HG02970 (cell line): ENCODE data around the gene NRARP.

Experiments
- ATAC-seq: cut with Tn5 transposase; IDR thresholded peaks from one replicate; pipeline ENCODE4 v1.9.1; 2021; ENCODE audit warnings: mild to moderate bottlenecking, moderate library complexity, moderate number of reproducible peaks; ENCODE audit not compliant: unreplicated experiment, low FRiP score

Gene NRARP

GRCh38 chr9:137311986-137312851 lies 10.1 kb upstream of the NRARP start:
- no peak for ATAC-seq

GRCh38 chr9:137311171-137311985 lies 9.3 kb upstream of the NRARP start:
- no peak for ATAC-seq

DNA sequence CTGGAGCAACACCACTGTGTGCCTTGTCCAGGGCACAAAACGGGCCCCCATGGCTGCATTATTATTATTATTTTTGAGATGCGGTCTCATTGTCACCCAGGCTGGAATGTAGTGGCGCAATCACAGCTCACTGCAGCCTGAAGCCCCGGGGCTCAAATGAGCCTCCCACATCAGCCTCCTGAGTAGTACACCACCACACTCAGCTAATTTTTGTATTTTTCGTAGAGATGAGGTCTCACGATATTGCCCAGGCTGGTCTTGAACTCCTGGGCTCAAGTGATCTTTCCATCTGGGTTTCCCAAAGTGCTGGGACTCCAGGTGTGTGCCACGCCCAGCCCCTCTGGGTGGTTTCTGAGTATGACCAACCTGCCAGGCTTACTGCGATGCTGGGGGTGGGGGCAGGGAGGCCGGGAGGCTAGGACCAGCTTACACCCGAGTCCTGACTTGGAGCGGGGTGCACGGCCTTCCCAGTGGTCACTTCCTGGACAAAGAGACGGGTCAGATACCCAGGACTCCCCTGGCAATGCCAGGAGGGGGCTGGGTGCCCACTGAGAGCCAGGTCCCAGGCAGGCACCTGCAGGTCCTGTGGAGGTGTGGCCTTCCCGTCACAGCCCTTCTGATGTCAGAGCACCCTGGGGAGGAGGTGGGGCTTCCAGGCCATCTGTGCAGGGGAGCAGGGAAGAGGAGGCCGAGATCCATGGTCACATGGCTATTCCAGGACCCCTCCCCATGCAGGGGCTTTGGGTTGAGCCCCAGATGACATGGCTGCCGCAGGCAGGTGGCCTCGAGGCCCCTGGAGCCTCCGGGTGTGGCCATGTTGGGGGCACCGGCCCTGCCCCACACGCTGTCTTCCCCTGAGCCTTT lies 8.3 kb upstream of the NRARP start:
- no peak for ATAC-seq

DNA sequence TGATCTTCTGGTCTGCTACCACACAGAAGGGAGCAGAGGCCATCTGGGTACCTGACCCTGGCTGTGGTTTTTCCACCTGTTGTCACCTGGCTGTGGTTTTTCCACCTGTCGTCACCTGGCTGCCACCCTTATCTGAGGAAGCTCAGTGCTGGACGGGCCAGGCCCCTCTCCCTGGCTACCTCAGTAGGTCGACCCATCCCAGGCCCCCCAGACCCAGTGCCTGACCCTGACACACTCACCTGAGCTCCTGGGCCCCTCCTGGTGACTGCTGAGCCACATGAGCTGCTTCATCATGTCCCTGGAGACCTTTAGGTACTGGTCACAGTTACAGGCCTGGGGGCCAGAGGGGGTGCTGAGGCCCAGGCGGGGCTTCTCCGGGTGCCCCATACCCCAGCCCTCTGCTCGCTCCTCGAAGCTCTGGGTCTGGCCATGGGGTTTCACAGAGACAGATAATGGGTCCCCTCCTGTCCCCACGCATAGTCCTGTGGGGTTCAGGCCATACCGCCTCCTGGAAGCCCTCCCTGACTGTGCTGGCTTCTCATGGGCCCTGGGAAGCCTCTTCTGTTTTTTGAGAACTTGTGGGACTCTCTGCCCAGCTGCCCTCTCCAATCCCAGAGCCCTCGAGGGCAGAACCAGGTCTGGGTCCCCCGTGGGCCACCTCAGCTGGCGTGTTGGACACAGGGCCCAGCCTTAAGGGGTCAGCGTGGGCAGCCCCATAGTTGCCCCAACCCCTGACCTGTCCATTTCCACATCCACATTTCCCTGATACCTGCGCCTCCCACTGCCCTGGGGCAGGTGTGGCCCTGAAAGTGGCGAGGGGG lies 7.5 kb upstream of the NRARP start:
- no peak for ATAC-seq

DNA sequence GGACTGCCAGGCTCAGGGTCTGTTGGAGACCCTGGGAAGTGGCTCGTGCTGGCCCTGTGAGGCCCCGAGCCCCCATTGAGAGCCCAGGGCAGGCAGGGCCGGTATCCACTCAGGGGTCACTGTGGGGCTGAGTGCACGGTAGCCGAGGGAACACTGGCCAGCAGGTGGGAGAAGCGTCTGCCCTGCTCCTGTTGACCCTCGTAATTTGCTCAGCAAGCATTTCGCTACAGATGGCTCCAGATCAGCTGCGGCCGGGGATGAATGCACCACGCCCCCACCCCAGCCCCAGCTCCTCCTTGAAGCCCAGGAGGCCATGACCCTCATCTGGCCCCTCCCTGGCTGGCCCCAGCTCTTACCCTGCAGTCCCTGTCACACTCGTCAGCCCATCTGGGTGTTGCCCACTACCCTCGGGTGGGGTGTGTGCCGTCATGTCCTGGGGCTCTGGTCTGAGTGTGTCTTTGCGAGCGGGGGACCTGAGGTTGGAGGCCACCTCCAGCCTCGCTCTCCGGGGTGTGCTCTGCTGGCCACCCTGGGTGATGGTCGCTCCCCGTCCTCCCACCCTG lies 6.1 kb upstream of the NRARP start:
- no peak for ATAC-seq

DNA sequence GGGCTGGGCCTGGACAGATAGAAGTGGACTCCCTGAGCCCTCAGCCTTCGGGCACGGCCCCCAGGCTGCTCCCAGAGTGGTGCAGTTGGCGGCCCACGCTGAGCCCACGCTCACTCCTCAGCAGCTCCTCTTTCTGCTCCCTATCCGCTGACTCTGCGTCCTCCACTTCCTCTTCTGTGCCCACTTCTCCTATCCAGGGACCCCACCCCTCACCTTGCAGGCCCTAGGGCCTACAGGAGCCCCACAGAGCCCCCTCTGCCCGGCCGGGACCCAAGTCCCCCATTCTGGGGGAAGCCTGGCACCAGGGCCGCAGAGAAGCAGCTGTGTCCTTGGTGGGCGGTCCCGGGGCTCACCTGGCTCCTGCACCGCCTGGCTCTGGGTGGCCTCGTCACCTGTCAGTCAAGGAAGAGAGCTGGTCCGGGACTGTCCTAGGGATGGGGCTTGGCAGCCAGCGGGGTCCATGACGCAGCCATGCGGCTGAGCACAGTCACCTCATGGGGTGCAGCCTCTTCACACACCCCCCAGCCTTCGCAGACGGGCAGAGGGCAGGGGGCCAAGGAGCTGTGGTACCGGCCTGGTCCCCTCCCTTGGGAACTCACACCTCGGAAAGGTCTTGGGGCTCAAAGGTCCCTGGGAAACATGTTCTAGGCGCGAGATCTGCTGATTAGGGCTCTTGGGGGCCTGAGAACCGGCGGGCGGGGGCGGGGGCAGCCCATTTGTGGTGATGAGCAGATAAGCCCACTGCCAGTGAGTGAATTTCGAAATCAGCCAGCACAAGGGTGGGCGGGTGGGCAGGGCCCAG lies 5.4 kb upstream of the NRARP start:
- ATAC-seq: no peak

GRCh38 chr9:137306850-137307254 lies 4.8 kb upstream of the NRARP start:
- no peak for ATAC-seq

DNA sequence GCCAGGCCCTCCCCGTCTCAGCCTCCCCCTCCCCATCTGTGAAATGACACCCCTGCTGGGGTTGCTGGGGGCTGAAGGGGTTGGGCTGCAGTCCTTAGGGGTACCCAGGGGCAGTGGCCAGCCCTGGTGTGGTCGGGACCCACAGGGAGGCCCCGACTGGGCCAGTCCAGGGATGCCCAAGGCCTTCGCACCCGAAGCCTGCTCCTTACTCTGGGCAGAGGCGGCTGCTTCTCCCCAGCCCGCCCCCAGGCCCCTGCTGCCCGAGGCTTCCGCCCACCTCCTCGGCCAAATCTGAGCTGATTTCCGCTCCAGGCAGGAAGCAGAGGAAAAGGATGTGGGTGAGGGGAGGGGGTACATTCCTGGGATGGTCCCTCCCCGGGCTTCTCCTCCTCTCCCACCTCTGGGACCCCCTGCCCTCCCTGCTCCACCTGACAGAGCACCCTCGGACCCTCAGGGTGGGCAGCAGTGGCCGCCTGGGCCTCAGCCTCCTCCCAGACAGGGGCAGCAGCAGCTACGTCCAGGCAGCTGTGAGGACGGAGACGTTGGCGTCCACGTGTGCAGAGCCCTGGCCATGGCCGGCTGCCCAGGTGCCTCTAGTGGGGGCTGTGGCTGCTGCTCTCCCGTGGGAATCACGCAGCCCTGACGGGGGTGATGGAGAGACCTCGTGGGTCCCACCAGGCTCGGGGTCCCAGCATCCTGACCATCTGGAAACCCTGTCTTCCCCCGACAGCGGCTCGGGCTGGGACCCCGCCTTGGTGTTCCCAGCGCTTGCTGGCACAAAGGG lies 4.2 kb upstream of the NRARP start:
- ATAC-seq: no peak

GRCh38 chr9:137305798-137306065 lies 3.7 kb upstream of the NRARP start:
- ATAC-seq: no peak

GRCh38 chr9:137305060-137305797 lies 3.2 kb upstream of the NRARP start:
- no peak for ATAC-seq

GRCh38 chr9:137304383-137305059 lies 2.5 kb upstream of the NRARP start:
- no peak for ATAC-seq

- no peak for ATAC-seq
These were observed 1.9 kb upstream of the NRARP start for GRCh38 chr9:137303893-137304382.

DNA sequence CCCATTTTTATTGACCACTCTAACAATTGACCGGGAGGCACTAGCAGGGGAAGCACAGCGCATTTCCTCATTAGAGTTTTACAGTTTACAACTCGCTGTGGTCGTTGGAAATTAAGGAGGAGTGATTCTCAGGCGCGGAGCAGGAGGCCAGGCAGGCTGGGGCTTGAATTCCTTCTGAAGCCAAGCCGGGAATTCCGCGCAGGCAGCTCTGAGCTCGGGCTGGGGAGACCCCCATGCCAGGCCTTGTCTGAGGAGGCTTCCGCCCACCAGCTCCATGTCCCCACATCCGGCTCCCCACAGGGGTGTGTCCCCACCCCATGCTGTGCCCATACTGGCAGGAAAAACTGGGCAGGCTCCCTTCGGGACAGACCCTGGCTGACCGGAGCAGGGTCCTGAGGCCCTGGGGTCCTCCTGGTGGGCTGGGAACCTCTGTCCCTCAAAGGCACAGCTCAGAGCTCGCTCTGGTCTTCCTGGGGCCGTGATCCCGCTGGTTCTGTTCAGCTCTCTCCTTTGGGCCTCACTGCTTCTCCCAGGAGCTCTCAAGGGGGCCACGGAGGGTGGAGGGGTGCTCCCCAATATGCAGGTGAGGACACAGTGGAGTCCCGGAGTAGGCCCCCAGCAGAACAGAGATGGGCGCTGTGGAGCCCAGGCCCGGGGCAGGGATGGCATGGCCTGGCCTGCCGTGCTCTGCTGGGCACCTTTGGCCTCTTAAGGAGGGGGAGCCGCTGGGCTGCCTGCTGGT lies 1.3 kb upstream of the NRARP start:
- no peak for ATAC-seq

DNA sequence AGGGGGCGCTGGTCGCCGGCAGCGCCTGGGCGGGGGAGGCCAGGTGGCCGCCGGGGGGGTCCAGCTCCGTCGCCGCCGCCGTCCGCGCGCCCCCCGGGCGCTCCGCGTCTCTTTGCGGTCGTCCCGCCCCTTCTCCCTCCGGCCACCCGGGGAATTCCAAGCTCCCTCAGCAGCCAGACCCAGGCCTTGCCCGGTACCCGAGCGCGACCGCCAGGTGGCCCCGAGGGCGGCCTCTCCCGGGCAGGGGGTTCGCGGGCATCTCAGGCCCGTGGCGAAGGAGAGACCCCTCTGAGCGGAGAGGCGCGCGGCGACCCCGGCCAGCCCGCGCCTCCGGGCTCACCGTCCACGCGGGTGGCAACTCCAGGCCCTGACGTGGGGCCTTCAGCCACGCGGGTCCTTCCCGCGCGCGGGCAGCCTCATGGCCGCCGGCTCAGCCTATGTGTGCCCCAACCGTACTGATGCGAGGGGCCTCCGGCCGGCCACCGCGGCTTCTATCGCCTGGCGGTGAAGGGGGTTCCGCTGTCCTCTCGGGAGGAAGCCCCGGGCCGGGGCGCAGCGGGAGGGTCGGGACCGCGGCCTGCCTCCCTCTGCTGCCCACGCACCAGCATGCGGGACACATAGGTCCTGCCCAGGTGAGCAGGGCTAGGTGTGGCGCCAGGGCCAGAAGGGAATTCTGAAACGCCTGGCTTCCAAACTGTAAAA lies 529 bp upstream of the NRARP start:
- no peak for ATAC-seq

DNA sequence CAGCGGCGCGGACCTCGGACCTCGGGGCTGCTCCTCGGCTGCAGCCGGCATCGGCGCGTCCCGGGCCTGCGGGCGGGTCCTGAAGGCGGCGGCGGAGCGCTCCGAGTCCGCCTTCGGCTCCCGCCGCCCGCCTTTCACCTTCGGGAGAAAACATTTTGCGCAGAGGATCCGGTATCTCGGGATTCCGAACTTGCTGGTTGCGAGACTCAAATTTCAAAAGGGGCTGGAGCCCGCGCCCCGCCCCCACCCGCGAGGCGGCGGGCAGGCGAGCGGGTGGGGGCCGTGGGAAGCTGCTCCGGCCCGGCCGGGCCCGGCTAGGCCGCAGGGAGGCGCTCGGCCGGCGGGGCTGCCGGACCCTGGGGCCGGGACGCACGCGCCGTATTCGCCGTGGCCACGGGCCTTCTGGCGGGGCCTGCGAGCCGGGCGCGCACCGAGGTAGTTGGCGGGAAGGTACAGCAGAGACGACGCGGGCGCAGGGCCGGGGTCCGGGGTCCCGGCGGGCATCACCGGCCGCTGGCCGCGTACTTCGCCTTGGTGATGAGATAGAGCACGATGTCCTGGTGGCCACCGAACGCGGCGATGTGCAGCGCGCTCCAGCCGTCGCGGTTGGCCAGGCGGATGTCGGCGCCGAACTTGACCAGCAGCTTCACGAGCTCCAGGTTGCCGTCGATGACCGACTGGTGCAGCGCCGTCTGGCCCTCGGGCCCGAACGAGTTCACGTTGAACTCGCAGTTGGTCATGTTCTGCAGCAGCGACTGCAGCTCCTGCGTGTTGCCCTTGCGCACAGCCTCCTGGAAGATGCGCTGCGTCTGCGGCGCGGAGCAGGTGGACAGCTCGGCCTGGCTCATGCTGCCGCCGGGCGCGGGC lies 757 bp downstream of the NRARP start:
- ATAC-seq: no peak
